Liver (tissue), 9 donors: ENCODE measurements around the gene MIXL1. TPM values are rescaled to one million over a fixed set of nuclear protein-coding genes. Genes with fewer than 3 reads are reported as not detected.
"Not testable (repeated sequence)": the region's sequence is repeated elsewhere in the genome, so short reads cannot be mapped to it uniquely, and the experiment has no call there.

ENCODE experiments used
- DNase-seq: peaks from one replicate; pipeline ENCODE4 v3.0.0-alpha.2; 2017; ENCODE audit warnings: low spot score
- H3K27ac ChIP-seq, 2 donors: one replicate each; pipeline ENCODE4 v1.7.0; 2013; ENCODE audit warnings: inconsistent platforms in 2 of 2, low read length in 2 of 2, control low read depth in 1 of 2, low read depth in 1 of 2, mild to moderate bottlenecking in 1 of 2
- H3K27me3 ChIP-seq, 4 donors: one replicate each; pipeline versions ENCODE4 v1.6.1 to v1.7.0; 2013; ENCODE audit warnings: low read length in 3 of 4, inconsistent platforms in 1 of 4, mild to moderate bottlenecking in 1 of 4, moderate library complexity in 1 of 4; ENCODE audit not compliant: control insufficient read depth in 4 of 4, insufficient read depth in 4 of 4
- H3K36me3 ChIP-seq, 4 donors: one replicate each; pipeline versions ENCODE4 v1.6.1 to v1.7.0; 2013; ENCODE audit warnings: low read length in 3 of 4, mild to moderate bottlenecking in 3 of 4, low read depth in 1 of 4, moderate library complexity in 1 of 4; ENCODE audit not compliant: control insufficient read depth in 4 of 4, insufficient read depth in 3 of 4
- H3K4me1 ChIP-seq, 4 donors: one replicate each; pipeline versions ENCODE4 v1.6.1 to v1.7.0; 2013; ENCODE audit warnings: low read length in 3 of 4, mild to moderate bottlenecking in 3 of 4, moderate library complexity in 1 of 4; ENCODE audit not compliant: control insufficient read depth in 4 of 4, insufficient read depth in 4 of 4
- H3K4me3 ChIP-seq, 3 donors: one replicate each; pipeline versions ENCODE4 v1.6.1 to v1.7.0; 2013; ENCODE audit warnings: low read length in 3 of 3, control low read depth in 1 of 3, low read depth in 1 of 3, mild to moderate bottlenecking in 1 of 3
- H3K9ac ChIP-seq, 2 donors: one replicate each; pipeline ENCODE4 v1.7.0; 2013; ENCODE audit warnings: low read length in 2 of 2, mild to moderate bottlenecking in 2 of 2, moderate library complexity in 2 of 2, control low read depth in 1 of 2, low read depth in 1 of 2
- H3K9me3 ChIP-seq, 4 donors: one replicate each; pipeline versions ENCODE4 v1.6.1 to v1.7.0; 2013; ENCODE audit warnings: low read length in 3 of 4; ENCODE audit not compliant: control insufficient read depth in 4 of 4
- EGR1 ChIP-seq, 2 donors: IDR thresholded peaks; 2 replicates each; pipeline ENCODE4 v1.6.1; 2016 to 2018; ENCODE audit warnings: antibody characterized with exemption in 2 of 2, low read depth in 2 of 2
- FOXA1 ChIP-seq: IDR thresholded peaks from 2 replicates; pipeline ENCODE4 v1.6.1; 2016; ENCODE audit warnings: antibody characterized with exemption
- FOXA2 ChIP-seq: IDR thresholded peaks from 2 replicates; pipeline ENCODE4 v1.6.1; 2016; ENCODE audit warnings: antibody characterized with exemption
- GABPA ChIP-seq, 2 donors: IDR thresholded peaks in 1 of 2; conservative IDR thresholded peaks in 1 of 2; 2 replicates each; pipeline ENCODE4 v1.6.1; 2016; ENCODE audit warnings: antibody characterized with exemption in 2 of 2, mild to moderate bottlenecking in 1 of 2, moderate library complexity in 1 of 2
- HNF4A ChIP-seq, 2 donors: conservative IDR thresholded peaks; 2 replicates each; pipeline ENCODE4 v1.6.1; 2016; ENCODE audit warnings: antibody characterized with exemption in 2 of 2, mild to moderate bottlenecking in 2 of 2
- HNF4G ChIP-seq: IDR thresholded peaks from 2 replicates; pipeline ENCODE4 v1.6.1; 2016; ENCODE audit warnings: antibody characterized with exemption
- JUND ChIP-seq, 2 donors: IDR thresholded peaks; 2 replicates each; pipeline ENCODE4 v1.6.1; 2016; ENCODE audit warnings: antibody characterized with exemption in 2 of 2
- NR2F2 ChIP-seq: IDR thresholded peaks from 2 replicates; pipeline ENCODE4 v1.6.1; 2016; ENCODE audit warnings: antibody characterized with exemption
- RAD21 ChIP-seq, 2 donors: IDR thresholded peaks; 2 replicates each; pipeline ENCODE4 v1.6.1; 2016; ENCODE audit warnings: antibody characterized with exemption in 2 of 2, mild to moderate bottlenecking in 2 of 2
- RXRA ChIP-seq, 2 donors: IDR thresholded peaks; 2 replicates each; pipeline ENCODE4 v1.6.1; 2017 to 2018; ENCODE audit warnings: antibody characterized with exemption in 2 of 2, mild to moderate bottlenecking in 1 of 2
- SP1 ChIP-seq: IDR thresholded peaks from 2 replicates; pipeline ENCODE4 v1.6.1; 2018; ENCODE audit warnings: antibody characterized with exemption, mild to moderate bottlenecking
- TAF1 ChIP-seq: conservative IDR thresholded peaks from 2 replicates; pipeline ENCODE4 v1.6.1; 2016; ENCODE audit warnings: antibody characterized with exemption, mild to moderate bottlenecking
- WGBS: extraction: QIAGEN DNeasy Blood & Tissue Kit; methylation state at CpG from one replicate; pipeline ENCODE4 v1.1.7; 2013; 5-methylcytosine and 5-hydroxymethylcytosine counted together
- polyA plus RNA-seq, 2 donors: library from polyadenylated mRNA; stranded (reverse) in 1 of 2; unstranded in 1 of 2; fragments of 200-250 nt in 1 of 2; fragments of >200 nt in 1 of 2; fragmentation: Nextera tagmentation in 1 of 2; extraction: Ambion mirVana in 1 of 2; gene quantifications; one replicate each; pipeline versions ENCODE4 v1.2.1 to v1.2.3, GENCODE V29; 2013 to 2015
- total RNA-seq, 2 donors: library from RNA; depleted of rRNA; stranded (reverse); fragments of >200 nt; gene quantifications; one replicate each; pipeline ENCODE4 v1.2.3, GENCODE V29; 2014
- TF ChIP-seq, protein P1 (sequence below): IDR thresholded peaks from 2 replicates; pipeline ENCODE4 v1.6.1; 2016; ENCODE audit warnings: antibody characterized with exemption
- TF ChIP-seq, protein P2 (sequence below): fragments of 150-350 bp; IDR thresholded peaks from 2 replicates; pipeline ENCODE4 v1.5.1; 2017; ENCODE audit warnings: improper control_type of control experiment, low read depth, low read length; ENCODE audit not compliant: missing input control
- TF ChIP-seq, protein P3 (sequence below): IDR thresholded peaks from 2 replicates; pipeline ENCODE4 v1.6.1; 2016; ENCODE audit warnings: antibody characterized with exemption, mild to moderate bottlenecking
- TF ChIP-seq, protein P4 (sequence below): IDR thresholded peaks from 2 replicates; pipeline ENCODE4 v1.6.1; 2016; ENCODE audit warnings: antibody characterized with exemption
- TF ChIP-seq, protein P5 (sequence below): IDR thresholded peaks from 2 replicates; pipeline ENCODE4 v1.6.1; 2016; ENCODE audit warnings: antibody characterized with exemption
- donor health status: healthy.
- donor health status: healthy.
- donor health status: healthy.
- donor health status: healthy.
- donor health status: healthy.

Gene MIXL1
- total and polyA plus RNA-seq, 4 donors, result 0.05 TPM; not detected in 3

DNA sequence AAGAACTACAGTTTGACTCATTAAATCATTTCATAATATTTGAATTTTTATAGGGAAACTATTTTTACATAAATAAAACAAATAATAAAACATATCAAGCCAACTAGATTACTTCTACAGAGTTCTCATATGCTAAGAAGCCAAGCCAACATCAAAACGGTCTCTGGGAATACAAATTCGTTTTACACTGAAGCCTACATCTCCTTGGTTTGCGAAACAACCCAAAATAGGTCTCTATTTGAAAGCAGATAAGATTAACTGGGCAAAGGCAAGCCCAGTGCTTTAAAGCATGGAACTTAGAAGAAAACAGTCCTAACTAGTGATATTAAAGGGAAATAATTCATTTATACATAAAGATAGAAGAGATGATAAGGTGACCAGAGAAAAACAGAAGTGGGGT is 25.3 kb downstream of the MIXL1 start:
- Histone ChIP-seq H3K9ac (no peak overlapping the region), H3K27ac (no peak overlapping the region), H3K36me3 (peaks cover 0 to 4% (median 0%) of the 10 kb centered on the region in 4 donors), H3K27me3 (no peaks in the 10 kb centered on the region), H3K4me3 (no peak overlapping the region), H3K4me1 (no peaks in the 10 kb centered on the region), H3K9me3 (no peaks in the 10 kb centered on the region)
- 82% methylated on average over 3 of the region's 3 CpGs for WGBS
- TF ChIP-seq, protein P1, sequence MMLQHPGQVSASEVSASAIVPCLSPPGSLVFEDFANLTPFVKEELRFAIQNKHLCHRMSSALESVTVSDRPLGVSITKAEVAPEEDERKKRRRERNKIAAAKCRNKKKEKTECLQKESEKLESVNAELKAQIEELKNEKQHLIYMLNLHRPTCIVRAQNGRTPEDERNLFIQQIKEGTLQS, result no peak
- TF ChIP-seq SP1, result no peak
- TF ChIP-seq RAD21 (IDR thresholded peaks at IDR 0.05), result no peak
- no peak for DNase-seq

DNA sequence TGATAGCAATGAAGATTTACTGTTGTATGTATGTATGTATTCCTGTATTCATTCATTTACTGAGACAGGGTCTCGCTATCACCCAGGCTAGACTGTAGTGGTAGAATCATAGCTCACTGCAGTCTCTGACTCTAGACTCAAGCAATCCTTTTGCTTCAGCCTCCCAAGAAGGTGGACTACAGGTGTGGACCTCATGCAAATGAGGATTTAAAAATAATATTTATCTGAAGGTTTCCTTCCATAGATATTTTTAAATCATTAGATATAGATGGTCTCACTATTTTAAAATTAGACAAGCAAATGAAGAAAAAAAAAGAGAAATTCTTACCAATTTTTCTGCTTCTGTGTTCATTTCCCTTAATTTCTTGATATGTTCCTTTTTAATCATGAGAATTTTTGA is 27.0 kb downstream of the MIXL1 start:
- Histone ChIP-seq H3K27ac (no peak overlapping the region), H3K4me1 (no peaks in the 10 kb centered on the region), H3K9ac (no peak overlapping the region), H3K4me3 (no peak overlapping the region), H3K36me3 (peaks cover 0 to 4% (median 0%) of the 10 kb centered on the region in 4 donors), H3K9me3 (no peaks in the 10 kb centered on the region), H3K27me3 (no peaks in the 10 kb centered on the region)
- WGBS, result 97% methylated on average over 1 of the region's 1 CpG
- DNase-seq, result no peak
- TF ChIP-seq FOXA1 (no peak), RXRA (IDR thresholded peaks at IDR 0.05) (no peak), SP1 (no peak), HNF4A (conservative IDR thresholded peaks at IDR 0.05) (no peak), TAF1 (no peak), HNF4G (no peak), GABPA (IDR thresholded peaks at IDR 0.05 in 1 of 2, conservative IDR thresholded peaks at IDR 0.05 in 1 of 2) (no peak), RAD21 (IDR thresholded peaks at IDR 0.05) (no peak), EGR1 (IDR thresholded peaks at IDR 0.05; ENCODE audit: low read depth in 2 of 2) (no peak), NR2F2 (no peak), FOXA2 (no peak), JUND (IDR thresholded peaks at IDR 0.05) (no peak)
- TF ChIP-seq, protein P2, sequence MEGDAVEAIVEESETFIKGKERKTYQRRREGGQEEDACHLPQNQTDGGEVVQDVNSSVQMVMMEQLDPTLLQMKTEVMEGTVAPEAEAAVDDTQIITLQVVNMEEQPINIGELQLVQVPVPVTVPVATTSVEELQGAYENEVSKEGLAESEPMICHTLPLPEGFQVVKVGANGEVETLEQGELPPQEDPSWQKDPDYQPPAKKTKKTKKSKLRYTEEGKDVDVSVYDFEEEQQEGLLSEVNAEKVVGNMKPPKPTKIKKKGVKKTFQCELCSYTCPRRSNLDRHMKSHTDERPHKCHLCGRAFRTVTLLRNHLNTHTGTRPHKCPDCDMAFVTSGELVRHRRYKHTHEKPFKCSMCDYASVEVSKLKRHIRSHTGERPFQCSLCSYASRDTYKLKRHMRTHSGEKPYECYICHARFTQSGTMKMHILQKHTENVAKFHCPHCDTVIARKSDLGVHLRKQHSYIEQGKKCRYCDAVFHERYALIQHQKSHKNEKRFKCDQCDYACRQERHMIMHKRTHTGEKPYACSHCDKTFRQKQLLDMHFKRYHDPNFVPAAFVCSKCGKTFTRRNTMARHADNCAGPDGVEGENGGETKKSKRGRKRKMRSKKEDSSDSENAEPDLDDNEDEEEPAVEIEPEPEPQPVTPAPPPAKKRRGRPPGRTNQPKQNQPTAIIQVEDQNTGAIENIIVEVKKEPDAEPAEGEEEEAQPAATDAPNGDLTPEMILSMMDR, result no peak
- TF ChIP-seq, protein P1, result no peak
- TF ChIP-seq, protein P3, sequence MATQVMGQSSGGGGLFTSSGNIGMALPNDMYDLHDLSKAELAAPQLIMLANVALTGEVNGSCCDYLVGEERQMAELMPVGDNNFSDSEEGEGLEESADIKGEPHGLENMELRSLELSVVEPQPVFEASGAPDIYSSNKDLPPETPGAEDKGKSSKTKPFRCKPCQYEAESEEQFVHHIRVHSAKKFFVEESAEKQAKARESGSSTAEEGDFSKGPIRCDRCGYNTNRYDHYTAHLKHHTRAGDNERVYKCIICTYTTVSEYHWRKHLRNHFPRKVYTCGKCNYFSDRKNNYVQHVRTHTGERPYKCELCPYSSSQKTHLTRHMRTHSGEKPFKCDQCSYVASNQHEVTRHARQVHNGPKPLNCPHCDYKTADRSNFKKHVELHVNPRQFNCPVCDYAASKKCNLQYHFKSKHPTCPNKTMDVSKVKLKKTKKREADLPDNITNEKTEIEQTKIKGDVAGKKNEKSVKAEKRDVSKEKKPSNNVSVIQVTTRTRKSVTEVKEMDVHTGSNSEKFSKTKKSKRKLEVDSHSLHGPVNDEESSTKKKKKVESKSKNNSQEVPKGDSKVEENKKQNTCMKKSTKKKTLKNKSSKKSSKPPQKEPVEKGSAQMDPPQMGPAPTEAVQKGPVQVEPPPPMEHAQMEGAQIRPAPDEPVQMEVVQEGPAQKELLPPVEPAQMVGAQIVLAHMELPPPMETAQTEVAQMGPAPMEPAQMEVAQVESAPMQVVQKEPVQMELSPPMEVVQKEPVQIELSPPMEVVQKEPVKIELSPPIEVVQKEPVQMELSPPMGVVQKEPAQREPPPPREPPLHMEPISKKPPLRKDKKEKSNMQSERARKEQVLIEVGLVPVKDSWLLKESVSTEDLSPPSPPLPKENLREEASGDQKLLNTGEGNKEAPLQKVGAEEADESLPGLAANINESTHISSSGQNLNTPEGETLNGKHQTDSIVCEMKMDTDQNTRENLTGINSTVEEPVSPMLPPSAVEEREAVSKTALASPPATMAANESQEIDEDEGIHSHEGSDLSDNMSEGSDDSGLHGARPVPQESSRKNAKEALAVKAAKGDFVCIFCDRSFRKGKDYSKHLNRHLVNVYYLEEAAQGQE, result no peak
- TF ChIP-seq, protein P4, sequence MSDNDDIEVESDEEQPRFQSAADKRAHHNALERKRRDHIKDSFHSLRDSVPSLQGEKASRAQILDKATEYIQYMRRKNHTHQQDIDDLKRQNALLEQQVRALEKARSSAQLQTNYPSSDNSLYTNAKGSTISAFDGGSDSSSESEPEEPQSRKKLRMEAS, result no peak
- TF ChIP-seq, protein P5, sequence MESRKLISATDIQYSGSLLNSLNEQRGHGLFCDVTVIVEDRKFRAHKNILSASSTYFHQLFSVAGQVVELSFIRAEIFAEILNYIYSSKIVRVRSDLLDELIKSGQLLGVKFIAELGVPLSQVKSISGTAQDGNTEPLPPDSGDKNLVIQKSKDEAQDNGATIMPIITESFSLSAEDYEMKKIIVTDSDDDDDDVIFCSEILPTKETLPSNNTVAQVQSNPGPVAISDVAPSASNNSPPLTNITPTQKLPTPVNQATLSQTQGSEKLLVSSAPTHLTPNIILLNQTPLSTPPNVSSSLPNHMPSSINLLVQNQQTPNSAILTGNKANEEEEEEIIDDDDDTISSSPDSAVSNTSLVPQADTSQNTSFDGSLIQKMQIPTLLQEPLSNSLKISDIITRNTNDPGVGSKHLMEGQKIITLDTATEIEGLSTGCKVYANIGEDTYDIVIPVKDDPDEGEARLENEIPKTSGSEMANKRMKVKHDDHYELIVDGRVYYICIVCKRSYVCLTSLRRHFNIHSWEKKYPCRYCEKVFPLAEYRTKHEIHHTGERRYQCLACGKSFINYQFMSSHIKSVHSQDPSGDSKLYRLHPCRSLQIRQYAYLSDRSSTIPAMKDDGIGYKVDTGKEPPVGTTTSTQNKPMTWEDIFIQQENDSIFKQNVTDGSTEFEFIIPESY, result no peak

DNA sequence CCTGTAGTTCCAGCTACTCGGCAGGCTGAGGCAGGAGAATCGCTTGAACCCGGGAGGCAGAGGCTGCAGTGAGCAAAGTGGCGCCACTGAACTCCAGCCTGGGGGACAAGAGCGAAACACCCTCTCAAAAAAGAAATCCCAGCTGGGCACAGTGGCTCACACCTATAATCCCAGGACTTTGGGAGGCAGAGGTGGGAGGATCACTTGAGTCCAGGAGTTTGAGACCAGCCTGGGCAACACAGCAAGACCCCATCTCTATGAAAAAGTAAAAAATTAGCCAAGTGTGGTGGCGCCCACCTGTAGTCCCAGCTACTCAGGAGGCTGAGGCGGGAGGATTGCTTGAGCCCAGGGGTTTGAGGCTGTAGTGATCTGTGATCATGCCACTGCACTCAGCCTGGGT is 29.4 kb downstream of the MIXL1 start:
- H3K9me3 ChIP-seq, H3K27ac ChIP-seq, DNase-seq, H3K36me3 ChIP-seq, H3K4me1 ChIP-seq, H3K9ac ChIP-seq, H3K4me3 ChIP-seq, H3K27me3 ChIP-seq: not testable (repeated sequence)
- WGBS, result 99% methylated on average over 7 of the region's 7 CpGs
